HepG2 (cell line): ENCODE results near the gene MILR1. TPM values are rescaled to one million over a fixed set of nuclear protein-coding genes. Genes with fewer than 3 reads are reported as not detected.
"Not testable (repeated sequence)": the region's sequence is repeated elsewhere in the genome, so short reads cannot be mapped to it uniquely, and the experiment has no call there.

ENCODE experiments used
- ATAC-seq: fragments of 200-7000 bp; cut with Tn5 transposase; 3 replicates; pipeline ENCODE4 v1.9.1; 2020; ENCODE audit warnings: mild to moderate bottlenecking, moderate library complexity
- BruUV-seq: library from RNA; stranded (reverse); fragments of 400-500 nt; replicated peaks from 2 replicates; lab custom pipeline; 2021; lab: Mats Ljungman, UMichigan
- CTCF ChIA-PET: fragments of 300-600 bp; formaldehyde crosslinking; extraction: SDS; loops from one replicate; lab custom pipeline; 2021; ENCODE audit warnings: low total read pairs, inconsistent platforms, low intra/inter-chr PET ratio; lab: Yijun Ruan, JAX
- POLR2A ChIA-PET: fragments of 350-600 bp; sonication (Branson Sonifier 250); formaldehyde crosslinking; loops from one replicate; lab custom pipeline; 2020; ENCODE audit warnings: antibody characterized with exemption, inconsistent platforms; lab: Yijun Ruan, JAX
- DNase-seq: peaks from one replicate; pipeline ENCODE4 v3.0.0-alpha.2; 2015; ENCODE audit warnings: low spot score
- FAIRE-seq: peaks from 3 replicates; lab custom pipeline; 2011; peaks lifted over from hg19 to GRCh38; lab: Jason Lieb, UNC
- H2AFZ ChIP-seq: one replicate; pipeline ENCODE4 v1.6.1; 2011; ENCODE audit warnings: low read length, inconsistent platforms
- H3K27ac ChIP-seq: fragments of 300-600 bp; 3 replicates; pipeline ENCODE4 v1.8.0; 2011; ENCODE audit warnings: mixed run types, mild to moderate bottlenecking, mixed read lengths, low read length, inconsistent platforms; ENCODE audit not compliant: insufficient read depth; ENCODE audit errors: extremely low read length
- H3K27me3 ChIP-seq, 2 experiments: fragments of 200-600 bp in 1 of 2; 2 replicates in 1 of 2; 3 replicates in 1 of 2; pipeline versions ENCODE4 v1.6.0 to v1.8.0; 2011; ENCODE audit warnings: low read length in 2 of 2, mild to moderate bottlenecking in 2 of 2, moderate library complexity in 2 of 2, inconsistent platforms in 1 of 2; ENCODE audit not compliant: insufficient read depth in 2 of 2, control insufficient read depth in 1 of 2
- H3K36me3 ChIP-seq, 2 experiments: fragments of 200-600 bp in 1 of 2; replicated peaks in 1 of 2; 2 replicates in 1 of 2; 3 replicates in 1 of 2; pipeline versions ENCODE4 v1.5.1 to v1.8.0; 2011; ENCODE audit warnings: low read length in 2 of 2, inconsistent platforms in 1 of 2; ENCODE audit not compliant: insufficient read depth in 2 of 2, control insufficient read depth in 1 of 2
- H3K4me1 ChIP-seq: 2 replicates; pipeline ENCODE4 v1.5.1; 2012; ENCODE audit warnings: low read length, inconsistent platforms; ENCODE audit not compliant: insufficient read depth
- H3K4me2 ChIP-seq: 2 replicates; pipeline ENCODE4 v1.6.0; 2011; ENCODE audit warnings: low read depth, low read length, inconsistent platforms
- H3K4me3 ChIP-seq, 3 experiments: fragments of 200-600 bp in 1 of 3; sonication (generic), shearing (Covaris generic) in 1 of 3; replicated peaks in 1 of 3; 2 replicates each; pipeline ENCODE4 v1.5.1; 2011 to 2016; ENCODE audit warnings: low read length in 3 of 3, inconsistent platforms in 2 of 3, low read depth in 2 of 3, mild to moderate bottlenecking in 2 of 3, control low read depth in 1 of 3, mixed read lengths in 1 of 3; ENCODE audit not compliant: insufficient read depth in 1 of 3
- H3K79me2 ChIP-seq: one replicate; pipeline ENCODE4 v1.6.1; 2011; ENCODE audit warnings: low read length, inconsistent platforms; ENCODE audit not compliant: insufficient read depth
- H3K9ac ChIP-seq: 2 replicates; pipeline ENCODE4 v1.6.0; 2011; ENCODE audit warnings: mild to moderate bottlenecking, low read depth, low read length, inconsistent platforms; ENCODE audit not compliant: insufficient read depth
- H3K9me3 ChIP-seq: 2 replicates; pipeline ENCODE4 v1.5.1; 2012; ENCODE audit warnings: mild to moderate bottlenecking, low read length
- H4K20me1 ChIP-seq: 2 replicates; pipeline ENCODE4 v1.6.0; 2011; ENCODE audit warnings: inconsistent platforms, mild to moderate bottlenecking, low read length, moderate library complexity; ENCODE audit not compliant: insufficient read depth
- ZNF770 ChIP-seq: sonication (generic); formaldehyde crosslinking; IDR thresholded peaks from 2 replicates; pipeline ENCODE4 v1.5.0; 2020; ENCODE audit warnings: mild to moderate bottlenecking, missing genetic modification reagents
- WGBS: methylation state at CpG from one replicate; pipeline ENCODE4 v1.1.6; 2017; ENCODE audit warnings: low lambda C conversion rate; 5-methylcytosine and 5-hydroxymethylcytosine counted together
- in situ Hi-C: cut with HindIII; loops from 2 replicates; pipeline ENCODE4 v1.10.0; 2017; ENCODE audit warnings: low pct_unique_long_range_greater_than_20kb; ENCODE audit not compliant: extremely low pct_ligation_motif_present
- intact Hi-C: fragments of 100-400 bp; cut with micrococcal nuclease; formaldehyde crosslinking; loops from one replicate; pipeline ENCODE4 v1.10.0; 2022; ENCODE audit not compliant: unreplicated experiment
- polyA plus RNA-seq, 8 experiments: library from polyadenylated mRNA; depleted of rRNA in 3 of 8; stranded (reverse) in 7 of 8; unstranded in 1 of 8; fragments of >200 nt; fragmentation: Illumina TruSeq in 4 of 8; extraction: Trizol in 4 of 8; gene quantifications; 2 replicates each; pipeline versions ENCODE4 v1.2.1 to v1.2.3, GENCODE V29; 2011 to 2016; ENCODE audit warnings: low read depth in 4 of 8, missing spikeins in 1 of 8, mixed read lengths in 1 of 8; ENCODE audit not compliant: insufficient read depth in 1 of 8
- total RNA-seq, 5 experiments: library from RNA; depleted of rRNA; stranded (reverse); fragments of >200 nt; fragmentation: Illumina TruSeq; extraction: Trizol; gene quantifications; 2 replicates each; pipeline ENCODE4 v1.2.3, GENCODE V29; 2016; ENCODE audit warnings: low read depth in 1 of 5

MILR1 gene
- total and polyA plus RNA-seq, 2 of the 13 experiments (the other 11 are each of a cell fraction or from before 2014, with no cell fraction given): 0.27 to 1.7 TPM

GRCh38 chr17:64495300-64495699 is 46.4 kb downstream of the MILR1 start:
- not testable (repeated sequence) for DNase-seq

More at GRCh38 chr17:64495300-64495699, 46.4 kb downstream of the MILR1 start:
- Histone ChIP-seq H3K79me2 (peaks cover 33% of the 10 kb centered on the region), H3K36me3 (peaks cover 11 to 31% of the 10 kb centered on the region in 2 experiments), H3K4me1 (peaks cover 57% of the 10 kb centered on the region), H3K4me2 (peak overlapping the region; percentile 88), H4K20me1 (peaks cover 13% of the 10 kb centered on the region), H3K9ac (peak overlapping the region; percentile 80; the same call in 1 of the 2 replicates), H3K4me3 (peak overlapping the region; percentile 65 to 90 (median 68); a peak in 5 of 6 replicates)
- H3K9me3 ChIP-seq, H3K27ac ChIP-seq, FAIRE-seq, CTCF ChIA-PET, H3K27me3 ChIP-seq, H2AFZ ChIP-seq, BruUV-seq, ATAC-seq: not testable (repeated sequence)
- WGBS: 84% methylated on average over 5 of the region's 5 CpGs
- POLR2A ChIA-PET: interaction anchor here (7.3 kb wide), 1 partner anchor 11 kb away, joined by 202 read pairs; the partner anchor contains the start of genes CEP95 and DDX5
- peak; percentile 90 for TF ChIP-seq ZNF770 (CRISPR knock-in tag)
- in situ Hi-C loops (loop anchor here (10.0 kb wide), 1 partner anchor 190 kb away; no protein-coding TSS in a partner anchor), intact Hi-C loops (loop anchor here (10.0 kb wide), 2 partner anchors 170 to 340 kb away; no protein-coding TSS in a partner anchor)
